Large intestine (tissue), 3 donors: ENCODE measurements around the gene TPT1. TPM values are rescaled to one million over a fixed set of nuclear protein-coding genes. Genes with fewer than 3 reads are reported as not detected.

ENCODE experiments used
- DNase-seq, 2 donors: peaks; one replicate each; pipeline versions ENCODE4 v3.0.0 to v3.0.0-alpha.2; 2013
- H3K27ac ChIP-seq: one replicate; pipeline ENCODE4 v1.5.1; 2013; ENCODE audit warnings: low read length
- H3K27me3 ChIP-seq: 2 replicates; pipeline ENCODE4 v1.6.1; 2013; ENCODE audit warnings: low read length; ENCODE audit not compliant: control insufficient read depth, insufficient read depth
- H3K36me3 ChIP-seq: 2 replicates; pipeline ENCODE4 v1.6.1; 2013; ENCODE audit warnings: low read length; ENCODE audit not compliant: control insufficient read depth, insufficient read depth
- H3K4me1 ChIP-seq: one replicate; pipeline ENCODE4 v1.6.1; 2013; ENCODE audit warnings: low read length; ENCODE audit not compliant: control insufficient read depth, insufficient read depth
- H3K4me3 ChIP-seq: one replicate; pipeline ENCODE4 v1.5.1; 2013; ENCODE audit warnings: low read length
- H3K9me3 ChIP-seq: one replicate; pipeline ENCODE4 v1.6.1; 2013; ENCODE audit warnings: mild to moderate bottlenecking, low read depth, low read length, moderate library complexity; ENCODE audit not compliant: control insufficient read depth
- WGBS: methylation state at CpG from one replicate; pipeline ENCODE4 v1.1.5; 2013; ENCODE audit warnings: low lambda C conversion rate; ENCODE audit not compliant: insufficient coverage; 5-methylcytosine and 5-hydroxymethylcytosine counted together
- polyA plus RNA-seq: library from polyadenylated mRNA; unstranded; fragments of 120-200 nt; gene quantifications from one replicate; pipeline ENCODE4 v1.2.1, GENCODE V29; 2013

Gene TPT1
- polyA plus RNA-seq, 1 donor, result 9,736 TPM

- Histone ChIP-seq H3K36me3 (peaks cover 41% of the 10 kb centered on the region), H3K9me3 (no peaks in the 10 kb centered on the region), H3K27ac (no peak overlapping the region), H3K4me1 (peaks cover 26% of the 10 kb centered on the region), H3K4me3 (no peak overlapping the region), H3K27me3 (no peaks in the 10 kb centered on the region)
- no CpG with 5 or more reads among the region's 3 CpGs for WGBS
- no peak for DNase-seq
Observed at GRCh38 chr13:45337395-45337794, 3.6 kb downstream of the TPT1 start.

GRCh38 chr13:45336025-45336800, 4.8 kb downstream of the TPT1 start:
- Histone ChIP-seq H3K36me3 (peaks cover 41% of the 10 kb centered on the region), H3K4me1 (peaks cover 25% of the 10 kb centered on the region), H3K4me3 (no peak overlapping the region), H3K9me3 (no peaks in the 10 kb centered on the region), H3K27me3 (no peaks in the 10 kb centered on the region), H3K27ac (peak overlapping the region; percentile 29)
- DNase-seq, result no peak
- WGBS, result 88% methylated on average over 4 of the region's 9 CpGs

DNA sequence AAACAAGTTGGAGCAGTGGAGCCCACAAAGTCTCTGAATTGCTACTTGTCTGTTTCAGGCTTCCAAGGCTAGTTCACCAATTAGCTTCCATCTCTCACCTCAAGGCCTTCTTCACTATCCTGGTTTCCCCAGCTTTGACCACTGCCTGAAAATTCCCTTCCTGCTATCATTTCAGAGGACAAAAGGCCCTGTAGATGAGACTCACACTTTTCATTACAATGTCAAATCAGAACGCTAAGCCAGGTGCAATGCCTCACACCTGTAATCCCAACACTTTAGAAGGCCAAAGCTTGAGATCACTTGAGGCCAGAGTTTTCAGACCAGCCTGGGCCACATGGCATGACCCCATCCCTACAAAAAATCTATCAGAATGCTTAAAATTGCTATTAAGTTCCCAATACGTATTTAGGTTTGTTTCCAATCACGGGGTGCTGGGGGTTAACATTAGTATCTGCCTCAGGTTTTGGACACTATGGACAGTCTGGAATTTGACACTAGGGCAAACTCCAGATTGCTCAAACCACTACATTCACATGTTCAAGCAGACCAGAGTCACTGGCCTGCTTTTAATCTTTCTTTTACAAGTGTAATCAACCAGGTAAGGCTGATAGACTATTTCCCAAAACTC, 5.5 kb downstream of the TPT1 start:
- H3K27me3 ChIP-seq, result no peaks in the 10 kb centered on the region
- H3K4me3 ChIP-seq, result no peak overlapping the region
- H3K4me1 ChIP-seq, result peaks cover 25% of the 10 kb centered on the region
- peak; percentile 47 to 79 for DNase-seq
- H3K36me3 ChIP-seq, result peaks cover 41% of the 10 kb centered on the region
- H3K9me3 ChIP-seq, result no peaks in the 10 kb centered on the region
- H3K27ac ChIP-seq, result peak overlapping the region; percentile 29
- no CpG with 5 or more reads among the region's 3 CpGs for WGBS

DNA sequence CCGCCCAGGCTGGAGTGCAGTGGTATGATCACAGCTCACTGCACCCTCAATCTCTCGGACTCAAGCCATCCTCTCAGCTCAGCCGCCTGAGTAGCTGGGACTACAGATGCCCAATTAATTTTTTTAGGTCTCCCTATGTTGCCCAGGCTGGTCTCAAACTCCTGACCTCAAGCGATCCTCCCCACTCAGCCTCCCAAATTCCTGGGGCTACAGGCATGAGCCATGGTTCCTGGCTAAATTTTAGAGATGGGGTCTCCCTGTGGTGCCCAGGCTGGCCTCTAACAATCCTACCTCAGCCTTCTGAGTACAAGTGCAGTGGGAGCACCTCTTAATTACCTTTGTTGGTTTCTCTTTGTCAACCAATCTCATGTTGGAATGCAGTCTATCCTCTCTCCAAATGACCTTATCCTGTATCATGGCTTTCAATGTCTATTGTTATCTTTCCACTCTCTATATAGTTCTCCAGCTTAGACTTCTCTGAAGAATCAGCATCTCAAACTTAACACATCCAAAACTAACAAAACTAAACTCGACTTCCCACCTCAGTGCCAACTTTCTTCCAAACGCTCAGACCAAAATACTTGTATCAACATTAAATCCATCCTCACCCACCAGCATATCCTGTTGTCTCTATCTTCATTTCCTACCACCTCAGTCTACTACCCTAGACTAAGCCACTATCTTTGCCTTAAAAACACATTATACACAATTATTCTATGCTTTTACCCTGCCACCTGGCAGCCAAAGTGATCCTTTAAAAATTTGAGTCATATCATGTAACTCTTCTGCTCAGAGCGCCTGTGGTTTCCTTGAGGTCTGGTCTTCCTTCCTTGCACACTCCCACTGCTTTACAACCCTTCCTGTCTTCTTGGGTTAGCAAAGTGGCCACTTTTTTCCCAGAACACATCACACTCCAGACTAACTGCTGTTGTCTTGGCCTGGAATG, 6.7 kb downstream of the TPT1 start:
- no peak overlapping the region for H3K27ac ChIP-seq

DNA sequence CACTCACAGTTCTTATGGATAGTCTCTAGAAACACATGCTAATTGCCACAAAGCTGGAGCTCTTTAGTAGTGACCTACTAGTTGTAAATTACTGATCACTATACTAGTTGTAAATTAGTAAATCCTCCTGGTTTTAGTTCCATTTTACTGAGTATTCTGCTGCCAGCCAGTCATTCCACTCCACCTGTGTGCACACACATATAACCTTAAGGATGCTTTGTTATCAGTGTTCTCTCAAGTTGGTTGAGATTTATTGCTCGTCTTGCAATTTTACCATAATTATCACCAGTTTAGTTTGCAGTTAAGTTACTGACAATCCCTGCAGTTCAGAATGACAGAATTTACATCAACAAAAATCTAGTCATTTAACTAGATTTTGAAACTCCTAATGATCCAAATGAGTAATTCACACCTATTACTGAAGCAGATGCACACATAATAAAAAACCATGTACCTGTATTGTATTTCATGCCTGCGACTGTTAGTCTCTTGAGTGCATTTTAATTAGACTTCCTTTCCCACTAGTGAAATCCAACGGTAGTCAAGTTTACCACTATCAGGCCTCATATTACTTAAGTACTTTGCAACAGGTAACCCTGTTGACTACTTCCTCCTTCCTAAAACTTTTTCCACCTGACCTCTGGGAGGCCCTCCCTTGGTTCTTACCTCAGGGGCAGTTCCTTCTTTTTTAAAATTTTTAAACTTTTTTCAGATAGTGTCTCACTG, 7.6 kb downstream of the TPT1 start:
- Histone ChIP-seq H3K4me1 (peaks cover 16% of the 10 kb centered on the region), H3K36me3 (peaks cover 26% of the 10 kb centered on the region), H3K9me3 (no peaks in the 10 kb centered on the region), H3K27me3 (no peaks in the 10 kb centered on the region), H3K4me3 (no peak overlapping the region), H3K27ac (no peak overlapping the region)
- 71% methylated on average over 1 of the region's 3 CpGs for WGBS
- no peak for DNase-seq

More for the DNA sequence above, 6.7 kb downstream of the TPT1 start:
- Histone ChIP-seq H3K36me3 (peaks cover 35% of the 10 kb centered on the region), H3K27me3 (no peaks in the 10 kb centered on the region), H3K4me3 (no peak overlapping the region), H3K4me1 (peaks cover 24% of the 10 kb centered on the region), H3K9me3 (no peaks in the 10 kb centered on the region)
- 77% methylated on average over 2 of the region's 7 CpGs for WGBS
- no peak for DNase-seq

DNA sequence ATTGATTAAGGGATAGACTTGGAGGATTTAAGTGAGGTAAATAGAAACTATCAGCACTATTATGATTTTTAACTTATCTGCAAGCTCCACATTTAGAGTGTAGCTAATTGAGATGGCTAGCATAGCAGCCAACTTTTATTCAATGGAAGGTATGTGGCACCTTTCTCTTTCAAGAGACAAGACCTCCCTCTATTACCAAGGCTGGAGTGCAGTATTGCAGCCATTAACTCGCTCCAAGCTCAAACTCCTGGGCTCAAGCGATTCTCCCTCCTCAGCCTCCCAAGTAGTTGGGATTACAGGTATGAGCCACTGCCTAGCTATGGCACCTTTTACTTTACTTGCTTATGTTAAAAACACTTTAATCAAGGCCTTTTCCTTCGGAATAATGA, 8.2 kb downstream of the TPT1 start:
- DNase-seq, result no peak
- Histone ChIP-seq H3K27me3 (no peaks in the 10 kb centered on the region), H3K4me3 (no peak overlapping the region), H3K27ac (no peak overlapping the region), H3K36me3 (peaks cover 21% of the 10 kb centered on the region), H3K9me3 (no peaks in the 10 kb centered on the region), H3K4me1 (peaks cover 11% of the 10 kb centered on the region)
- no CpG with 5 or more reads among the region's 3 CpGs for WGBS

DNA sequence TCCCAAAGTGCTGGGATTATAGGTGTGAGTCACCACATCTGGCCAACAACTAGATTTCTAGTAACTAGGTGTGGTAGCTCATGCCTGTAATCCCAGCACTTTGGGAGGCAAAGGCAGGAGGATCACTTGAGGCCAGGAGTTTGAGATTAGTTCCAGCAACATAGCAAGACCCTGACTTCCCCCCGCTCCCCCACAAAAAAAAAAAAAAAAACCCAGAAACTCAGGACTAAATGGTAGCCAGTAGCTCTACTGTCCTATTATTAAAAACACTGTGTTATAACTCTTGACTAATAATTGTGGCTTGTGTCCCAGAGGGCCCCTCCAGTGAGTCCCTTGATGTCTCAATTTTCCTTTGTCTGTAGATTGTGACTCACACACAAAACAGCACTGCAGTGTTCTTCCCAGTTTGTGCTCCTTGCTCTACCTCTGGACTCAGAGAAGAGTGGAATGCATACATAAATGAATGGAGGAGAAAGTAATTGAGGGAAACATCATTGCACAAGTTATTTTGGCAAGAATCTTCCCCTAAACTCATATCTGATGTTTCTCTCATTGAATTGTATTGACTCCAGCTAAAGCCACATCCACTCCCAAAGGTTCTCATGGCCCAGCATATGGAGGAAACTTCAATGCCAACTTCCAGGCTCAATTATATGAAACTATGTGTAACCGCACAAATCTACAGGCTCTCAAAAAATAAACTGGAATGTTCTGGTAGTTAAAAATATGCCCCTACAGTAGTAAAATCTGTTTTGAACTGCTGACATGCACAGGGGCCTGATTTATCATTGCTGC, 8.8 kb downstream of the TPT1 start:
- H3K27me3 ChIP-seq, result no peaks in the 10 kb centered on the region
- no peak overlapping the region for H3K27ac ChIP-seq
- H3K9me3 ChIP-seq, result no peaks in the 10 kb centered on the region
- H3K4me1 ChIP-seq, result peaks cover 11% of the 10 kb centered on the region
- WGBS, result 100% methylated on average over 1 of the region's 2 CpGs
- peaks cover 15% of the 10 kb centered on the region for H3K36me3 ChIP-seq
- H3K4me3 ChIP-seq, result no peak overlapping the region
- DNase-seq, result no peak

GRCh38 chr13:45331692-45332035, 9.3 kb downstream of the TPT1 start:
- Histone ChIP-seq H3K4me1 (peaks cover 9% of the 10 kb centered on the region), H3K36me3 (peaks cover 11% of the 10 kb centered on the region), H3K9me3 (no peaks in the 10 kb centered on the region), H3K27ac (no peak overlapping the region), H3K4me3 (no peak overlapping the region), H3K27me3 (no peaks in the 10 kb centered on the region)
- no CpG with 5 or more reads among the region's 3 CpGs for WGBS
- DNase-seq, result no peak

DNA sequence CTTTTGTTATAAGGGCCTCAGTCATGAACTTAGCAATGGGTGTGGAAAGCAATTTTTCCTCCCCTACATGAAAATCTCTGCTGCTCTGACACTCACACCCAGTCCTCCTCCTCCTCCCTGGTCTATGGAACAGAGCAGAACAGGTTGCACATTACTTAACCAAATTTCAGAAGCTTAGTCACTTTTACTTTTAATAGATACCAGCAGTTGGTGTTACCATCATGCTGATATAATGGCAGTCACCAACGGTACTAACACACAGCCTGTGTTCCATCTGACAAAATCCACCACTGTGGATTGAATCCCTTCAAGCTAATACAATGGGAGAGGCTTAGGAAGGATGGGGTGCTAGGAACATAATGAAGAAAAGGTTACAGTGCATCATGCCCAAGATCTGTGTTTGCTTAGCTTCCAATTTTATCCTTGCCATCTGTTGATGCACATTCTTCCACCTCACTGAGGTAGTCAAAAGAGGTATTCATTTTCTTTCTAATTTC, 9.8 kb downstream of the TPT1 start:
- H3K4me1 ChIP-seq, result peaks cover 4% of the 10 kb centered on the region
- DNase-seq, result no peak
- peaks cover 6% of the 10 kb centered on the region for H3K36me3 ChIP-seq
- no CpG with 5 or more reads among the region's 1 CpG for WGBS
- H3K27me3 ChIP-seq, result no peaks in the 10 kb centered on the region
- H3K4me3 ChIP-seq, result no peak overlapping the region
- no peak overlapping the region for H3K27ac ChIP-seq
- no peaks in the 10 kb centered on the region for H3K9me3 ChIP-seq
